RPMI8226 (cell line): ENCODE measurements around the gene EGFLAM.

Source experiments
- DNase-seq: peaks from one replicate; pipeline ENCODE4 v3.0.0-alpha.2; 2015

EGFLAM gene

DNA sequence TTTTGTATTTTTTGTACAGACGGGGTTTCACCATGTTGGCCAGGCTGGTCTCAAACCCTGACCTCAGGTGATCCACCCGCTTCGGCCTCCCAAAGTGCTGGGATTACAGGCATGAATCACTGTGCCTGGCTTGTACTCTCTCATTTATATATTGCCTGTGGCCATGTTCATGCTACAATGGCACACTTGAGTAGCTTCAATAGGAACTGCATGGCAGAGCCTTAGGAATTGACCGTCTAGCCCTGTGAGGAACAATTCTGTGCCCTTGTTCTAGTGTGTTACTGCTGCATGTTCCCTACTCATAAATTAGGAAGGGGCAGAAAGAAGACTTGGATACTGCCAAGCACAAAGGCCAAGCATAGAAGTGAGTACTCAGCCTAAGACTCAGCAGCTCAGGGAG, 193.8 kb downstream of the EGFLAM start:
- no peak for DNase-seq

DNA sequence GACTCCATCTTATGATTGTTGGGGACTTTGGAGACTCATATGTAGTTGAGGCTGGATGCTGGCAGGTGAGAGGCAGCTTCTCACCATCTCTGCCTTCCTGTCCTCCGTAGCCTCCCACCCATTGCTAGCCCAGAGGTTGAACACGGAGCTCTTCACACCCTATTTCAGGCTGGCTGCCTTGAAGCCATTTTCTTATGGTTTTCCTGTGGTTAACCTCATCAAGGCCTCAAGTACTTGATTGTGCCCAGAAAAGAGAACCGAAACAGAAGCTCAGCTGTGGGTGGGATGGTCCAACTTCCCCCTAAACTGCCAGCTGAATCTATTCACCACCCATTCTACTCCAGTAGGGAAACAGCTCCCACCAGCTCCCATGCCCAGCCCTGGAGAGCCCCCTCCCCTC, 195.1 kb downstream of the EGFLAM start:
- DNase-seq, result peak; percentile 77

DNA sequence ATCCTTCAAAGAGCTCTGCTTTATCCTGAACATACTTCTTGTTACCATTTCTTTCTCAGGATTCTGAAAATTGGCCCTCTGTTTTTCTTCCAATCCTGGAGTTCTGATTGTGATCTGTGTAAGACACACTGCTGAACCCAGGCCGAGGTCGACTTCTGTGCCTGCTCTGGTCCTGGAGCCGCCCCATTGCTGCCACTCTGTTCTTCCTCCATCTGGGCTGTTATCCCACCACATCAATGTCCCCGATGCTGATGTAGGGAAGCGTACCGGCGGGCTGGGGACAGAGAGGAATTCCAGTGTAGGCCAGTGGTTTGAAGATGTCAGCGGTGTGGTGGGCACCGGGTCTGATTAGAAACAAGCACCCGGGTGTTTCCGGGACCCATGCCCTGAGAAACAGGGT, 195.6 kb downstream of the EGFLAM start:
- no peak for DNase-seq

- no peak for DNase-seq
These were observed 197.5 kb downstream of the EGFLAM start for GRCh38 chr5:38455796-38456330.

DNA sequence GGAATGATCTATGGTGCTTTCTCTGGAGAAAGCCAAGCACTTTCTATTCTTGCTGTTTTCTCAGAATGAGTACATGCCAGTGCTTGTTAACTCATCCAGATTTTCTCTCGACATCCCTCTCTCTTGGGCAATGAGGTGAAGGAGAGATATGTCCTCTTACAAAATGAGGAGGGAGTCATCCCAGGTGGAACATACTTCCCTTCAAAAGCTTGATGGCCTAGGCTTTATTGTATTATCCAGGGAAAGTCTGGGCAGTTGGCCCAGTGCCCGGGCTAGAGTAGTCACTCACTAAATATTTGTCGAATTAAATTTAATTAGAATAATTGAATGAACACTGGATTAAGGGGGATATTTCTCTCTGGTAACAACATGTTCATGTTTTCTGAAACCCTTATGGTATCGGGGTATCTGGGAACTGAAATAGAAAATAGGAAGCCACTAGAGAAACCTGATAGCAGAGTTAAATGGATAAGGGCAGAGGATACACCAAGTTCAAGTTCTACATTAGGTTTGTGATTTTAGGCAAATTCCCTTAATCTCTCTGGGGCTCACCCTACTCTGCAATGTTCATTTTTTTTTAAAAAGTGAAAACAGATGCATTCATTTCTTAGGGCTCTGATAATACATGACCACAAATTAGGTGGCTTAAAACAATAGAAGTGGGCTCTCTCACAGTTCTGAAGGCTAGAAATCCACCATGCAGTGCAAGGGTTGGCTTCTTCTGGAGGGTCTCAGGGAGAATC, 198.5 kb downstream of the EGFLAM start:
- no peak for DNase-seq

DNA sequence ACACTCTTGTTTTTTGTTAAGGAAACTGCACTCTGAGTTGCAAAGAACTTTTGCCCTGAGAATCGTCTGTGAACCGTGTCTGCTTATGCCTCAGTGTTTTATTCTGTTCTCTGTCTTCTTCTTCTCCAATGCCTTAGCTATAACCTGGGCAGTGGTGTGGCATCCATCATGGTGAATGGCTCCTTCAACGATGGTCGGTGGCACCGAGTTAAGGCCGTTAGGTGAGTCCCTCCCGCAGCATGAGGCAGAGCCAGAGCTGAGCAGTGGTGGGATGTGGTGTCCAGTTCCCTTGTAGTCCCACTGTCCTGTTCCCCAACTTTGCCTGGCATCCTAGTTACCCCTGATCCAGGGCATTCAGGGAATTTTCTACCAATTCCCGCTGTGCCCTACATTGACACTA, 199.8 kb downstream of the EGFLAM start:
- DNase-seq, result no peak

DNA sequence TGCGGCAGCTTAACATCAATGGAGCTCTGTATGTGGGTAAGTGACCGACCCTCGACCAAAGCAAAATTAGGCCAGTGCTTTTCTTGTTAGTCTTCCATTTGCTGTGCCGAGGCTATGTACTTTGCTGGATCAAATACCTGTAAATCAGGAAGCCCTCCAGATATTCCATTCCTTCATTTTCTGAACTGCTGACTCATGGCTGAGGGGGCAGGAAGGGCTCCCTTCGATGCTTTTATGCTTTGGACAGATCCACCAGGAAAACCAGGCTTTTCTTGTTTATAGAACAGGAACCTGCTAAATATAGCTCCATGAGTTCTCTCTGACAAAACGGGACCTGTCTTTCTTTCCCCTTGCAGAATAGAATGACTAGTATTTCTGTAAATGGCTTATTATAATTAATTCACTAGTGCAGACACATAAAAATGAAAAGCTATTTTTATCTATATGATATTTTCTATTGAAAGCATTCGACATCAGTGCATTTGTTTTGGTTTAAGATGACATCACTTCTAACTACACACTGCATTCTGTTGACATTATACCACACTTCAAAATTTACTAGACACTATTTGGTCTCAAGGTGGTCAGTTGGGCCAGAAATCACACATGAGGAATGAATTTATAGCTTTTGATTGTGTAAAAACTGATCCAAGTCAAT, 204.7 kb downstream of the EGFLAM start:
- no peak for DNase-seq

GRCh38 chr5:38463634-38464521, 205.5 kb downstream of the EGFLAM start:
- no peak for DNase-seq

GRCh38 chr5:38465061-38465460, 206.7 kb downstream of the EGFLAM start:
- no peak for DNase-seq

GRCh38 chr5:38465702-38466423, 207.5 kb downstream of the EGFLAM start:
- no peak for DNase-seq

DNA sequence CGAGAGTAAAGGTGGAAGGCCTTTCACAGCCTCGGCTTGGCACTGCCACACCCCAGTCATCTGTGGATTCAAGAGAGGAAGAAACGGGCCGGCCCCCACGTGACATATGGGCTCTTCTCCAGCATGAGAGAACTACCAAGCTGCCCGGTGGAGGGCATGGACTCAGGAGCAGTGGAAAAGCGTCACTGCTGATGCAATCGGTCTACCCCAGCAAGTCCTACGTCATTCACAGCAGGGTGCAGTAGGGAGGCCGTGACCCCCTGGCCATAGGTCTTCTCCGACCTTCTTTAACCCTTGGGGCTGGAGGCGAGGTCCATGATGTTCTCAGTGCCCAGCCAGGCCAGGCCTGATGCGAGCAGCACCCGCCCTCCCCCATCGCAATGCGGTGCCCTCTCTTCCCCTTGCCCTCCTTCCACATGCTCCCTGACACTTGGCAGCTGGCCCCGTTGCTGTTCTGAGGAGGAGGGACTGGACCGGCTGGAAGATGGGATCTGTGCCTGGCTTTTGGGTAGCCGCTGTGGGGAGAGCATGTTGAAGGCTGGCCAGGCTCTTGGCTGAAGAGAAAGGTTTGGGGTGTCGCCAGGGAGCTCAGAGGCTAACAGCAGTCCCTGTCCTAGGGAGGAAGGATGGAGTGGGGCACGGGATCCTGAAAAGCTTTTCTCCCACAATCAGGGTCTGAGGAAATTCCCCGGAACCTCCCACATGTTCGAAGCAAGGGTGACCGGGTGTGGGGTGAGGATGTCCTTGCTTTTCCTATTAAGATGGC, 208.2 kb downstream of the EGFLAM start:
- DNase-seq, result no peak

- no peak for DNase-seq
These were observed 209.1 kb downstream of the EGFLAM start for GRCh38 chr5:38467353-38468040.

GRCh38 chr5:38468202-38468673, 209.9 kb downstream of the EGFLAM start:
- DNase-seq, result no peak

DNA sequence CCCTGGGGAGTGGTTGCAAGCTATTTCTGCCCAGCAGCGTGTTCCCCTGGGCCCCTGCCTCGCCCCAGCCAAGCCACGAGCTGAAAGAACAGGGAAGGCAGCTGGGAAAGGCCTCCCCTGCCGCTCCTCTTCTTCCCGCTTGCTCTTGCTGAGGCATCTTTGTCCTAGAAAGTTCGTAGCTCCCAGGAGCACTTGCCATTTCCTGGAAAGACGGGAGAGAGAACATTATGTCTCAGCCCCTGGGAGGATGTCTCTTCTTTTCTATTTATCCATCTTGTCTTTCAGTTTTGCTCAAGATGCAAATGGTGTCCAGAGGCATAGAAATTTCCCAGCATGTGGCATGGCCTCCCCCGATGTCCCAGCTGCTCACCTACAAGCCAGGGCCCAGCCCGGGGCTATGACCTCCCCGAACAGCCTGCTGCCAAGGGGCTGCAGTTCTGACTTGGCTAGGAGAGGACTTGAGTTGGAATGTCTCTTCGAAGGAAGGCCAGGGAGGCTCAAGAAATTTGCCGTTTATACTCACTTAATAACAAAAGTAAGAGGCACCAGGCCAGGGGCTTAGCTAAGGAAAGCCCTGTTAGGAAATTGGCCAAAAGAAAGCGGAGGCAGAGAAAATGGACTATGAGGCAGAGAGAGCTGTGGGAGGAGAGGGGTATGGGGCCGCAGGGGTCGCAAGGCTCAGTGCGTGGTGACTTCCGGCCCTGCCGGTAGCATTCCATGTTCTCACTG, 210.8 kb downstream of the EGFLAM start:
- DNase-seq, result no peak

- DNase-seq, result no peak
These were observed 211.4 kb downstream of the EGFLAM start for GRCh38 chr5:38469707-38470267.

GRCh38 chr5:38471709-38472108, 213.3 kb downstream of the EGFLAM start:
- no peak for DNase-seq

GRCh38 chr5:38472541-38472940, 214.2 kb downstream of the EGFLAM start:
- DNase-seq, result no peak

GRCh38 chr5:38473008-38473407, 214.6 kb downstream of the EGFLAM start:
- DNase-seq, result no peak

DNA sequence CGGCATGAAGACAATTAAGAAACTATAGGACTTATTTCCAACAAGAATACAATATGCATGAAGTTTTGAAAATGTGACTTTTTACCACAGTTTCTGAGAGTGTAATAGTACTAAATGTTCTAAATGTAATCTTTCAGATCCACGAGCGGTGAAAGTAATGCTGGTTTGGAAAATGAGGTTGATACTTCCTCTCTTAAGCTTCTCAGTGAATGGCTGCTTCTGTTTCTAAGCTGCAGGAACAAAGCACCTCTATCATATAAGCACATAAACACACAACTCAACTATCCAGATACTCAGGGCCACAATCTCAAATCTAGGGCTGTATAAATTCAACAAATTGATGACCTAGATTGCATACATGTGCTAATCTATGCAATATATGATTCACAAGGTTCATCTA, 219.8 kb downstream of the EGFLAM start:
- no peak for DNase-seq

- no peak for DNase-seq
These were observed 220.5 kb downstream of the EGFLAM start for GRCh38 chr5:38478878-38479277.
